ENCODE measurements around the gene OTOP2. TPM values are rescaled to one million over a fixed set of nuclear protein-coding genes. Genes with fewer than 3 reads are reported as not detected.

Gene OTOP2
- total and polyA plus RNA-seq, 9 of the 15 experiments (the other 6 are each of a cell fraction or from before 2014, with no cell fraction given): 0.04 to 0.36 (median 0.14) TPM; not detected in 1

GRCh38 chr17:74939534-74939933 lies 15.5 kb downstream of the OTOP2 start:
- no TSS peak for BruUV-seq (replicated peaks)
- in situ Hi-C loops (cut with MboI) (no loop called here), intact Hi-C loops (cut with micrococcal nuclease) (no loop called here)
- Histone ChIP-seq H3K4me2 (ENCODE audit: insufficient read depth, low read length) (peak overlapping the region; percentile 41), H3K4me3 (no peak overlapping the region), H4K20me1 (replicated peaks; ENCODE audit: control insufficient read depth, insufficient read depth, low read length) (0 out of 2 replicates have a peak, but pooled peaks cover 4% of the 10 kb centered on the region), H3K36me3 (ENCODE audit: control insufficient read depth, insufficient read depth, low read length) (no peaks in the 10 kb centered on the region), H3K27ac (ENCODE audit: extremely low read depth, low read depth, low read length) (no peak overlapping the region), H3K9ac (ENCODE audit: insufficient read depth in 1 of 2, low read depth in 2 of 2, low read length in 2 of 2) (peak overlapping the region in 1 of 2 experiments; percentile 48; a peak in 1 of 4 replicates), H3K4me1 (replicated peaks in 1 of 2; ENCODE audit: control insufficient read depth in 2 of 2, insufficient read depth in 2 of 2, low read length in 2 of 2) (peaks cover 4 to 22% of the 10 kb centered on the region in 2 experiments; a peak in 4 of 5 replicates), H3K9me1 (ENCODE audit: control insufficient read depth, insufficient read depth, low read length) (no peaks in the 10 kb centered on the region), H3K27me3 (ENCODE audit: control insufficient read depth in 2 of 2, insufficient read depth in 2 of 2, low read length in 2 of 2) (peaks cover 27 to 54% of the 10 kb centered on the region in 2 experiments), H3K79me2 (ENCODE audit: control insufficient read depth, insufficient read depth, low read length) (no peaks in the 10 kb centered on the region), H3K9me3 (replicated peaks; ENCODE audit: control insufficient read depth, insufficient read depth, low read depth, low read length) (no peaks in the 10 kb centered on the region), H2AFZ (ENCODE audit: low read depth, low read length) (peak overlapping the region; percentile 22)
- no peak for TF ChIP-seq CREB3 (tag; conservative IDR thresholded peaks at IDR 0.05; ENCODE audit: low read depth)
- no peak for TF ChIP-seq DNMT1 (IDR thresholded peaks at IDR 0.05)
- TF ChIP-seq ETV1 (tag; conservative IDR thresholded peaks at IDR 0.05; ENCODE audit: low read depth): peak; percentile 39; the same call in 1 of the 2 replicates
- 0 out of 2 replicates have a peak, but pooled peaks have one; percentile 19 for TF ChIP-seq ZBTB17 (CRISPR knock-in tag; IDR thresholded peaks at IDR 0.05)
- 0 out of 2 replicates have a peak, but pooled peaks have one; percentile 10 for TF ChIP-seq EHMT2 (IDR thresholded peaks at IDR 0.05)
- TF ChIP-seq ESRRA (IDR thresholded peaks at IDR 0.05; ENCODE audit: borderline replicate concordance, low read depth): peak; percentile 81
- peak; percentile 77 for TF ChIP-seq ELF1 (tag; IDR thresholded peaks at IDR 0.05)
- TF ChIP-seq CTBP1 (IDR thresholded peaks at IDR 0.05; ENCODE audit: borderline replicate concordance): peak; percentile 19; the same call in 1 of the 2 replicates
- ATAC-seq: peak; percentile 42; the same call in 2 of the 3 replicates
- no peak for FAIRE-seq
- 9% methylated on average over 8 of the region's 8 CpGs for WGBS (ENCODE audit: insufficient coverage, low coverage, missing lambda C conversion rate)
- POLR2A ChIA-PET: interaction anchor here (1.0 to 1.4 kb wide), 3 partner anchors 9 to 170 kb away, joined by 3 read pairs; no protein-coding TSS in a partner anchor
- DNase-seq (ENCODE audit: extremely low read depth in 1 of 4, low spot score in 3 of 4): no peak
- CTCF ChIA-PET (ENCODE audit: low intra/inter-chr PET ratio): interaction anchor here (0.5 kb wide), 1 partner anchor 234 kb away, joined by 4 read pairs; no protein-coding TSS in a partner anchor
